Epidermal melanocyte (primary cell): ENCODE measurements around the gene NKX1-2.

Experiments used
- DNase-seq: peaks from one replicate; pipeline ENCODE4 v3.0.0; 2011; ENCODE audit warnings: low spot score; ENCODE audit not compliant: insufficient read length

NKX1-2 gene

GRCh38 chr10:124476043-124476725 lies 26.3 kb upstream of the NKX1-2 start:
- no peak for DNase-seq

DNA sequence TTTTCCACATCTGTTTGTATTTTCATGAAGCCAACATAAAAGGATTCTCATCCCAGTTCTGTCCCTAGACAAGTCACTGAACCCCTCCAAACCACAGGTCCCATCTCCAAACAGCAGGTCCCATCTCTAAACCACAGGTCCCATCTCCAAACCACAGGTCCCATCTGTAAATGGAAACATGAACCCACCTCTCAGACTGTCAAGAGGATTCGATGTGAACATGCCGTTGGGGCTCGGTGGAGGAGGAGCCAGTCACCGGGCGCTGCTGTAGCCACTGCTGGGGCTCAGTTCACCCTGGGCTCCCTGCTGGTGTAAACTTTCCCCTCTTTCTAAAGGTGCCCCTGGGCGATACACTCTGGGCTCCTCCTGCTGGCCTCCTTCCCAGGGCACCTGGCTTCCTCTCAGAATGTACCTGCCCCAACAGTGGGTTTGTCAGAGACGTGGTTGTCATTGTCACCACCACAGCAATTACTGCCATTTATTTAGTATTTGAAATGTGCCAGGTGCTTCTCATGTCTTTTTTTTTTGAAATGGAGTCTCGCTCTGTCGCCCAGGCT lies 24.8 kb upstream of the NKX1-2 start:
- no peak for DNase-seq

DNA sequence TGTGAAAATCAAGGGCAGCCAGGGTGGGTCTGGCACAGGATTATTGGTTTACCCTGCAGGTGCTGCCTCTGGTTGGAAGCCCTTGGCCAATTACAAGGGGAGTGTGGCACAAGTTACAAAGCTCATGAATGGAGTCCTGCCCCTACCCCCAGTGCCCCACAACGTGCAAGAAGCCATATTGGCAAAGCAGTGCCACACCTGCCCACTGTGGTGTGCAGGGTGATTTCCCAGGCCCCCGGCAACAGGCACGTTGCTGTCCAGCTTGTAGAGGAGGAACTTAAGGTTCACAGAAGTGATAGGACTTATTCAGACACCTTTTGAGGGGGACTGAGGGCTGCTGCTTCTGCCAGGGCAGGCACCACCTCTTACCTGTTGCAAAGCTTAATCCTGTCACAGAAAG lies 23.2 kb upstream of the NKX1-2 start:
- no peak for DNase-seq

DNA sequence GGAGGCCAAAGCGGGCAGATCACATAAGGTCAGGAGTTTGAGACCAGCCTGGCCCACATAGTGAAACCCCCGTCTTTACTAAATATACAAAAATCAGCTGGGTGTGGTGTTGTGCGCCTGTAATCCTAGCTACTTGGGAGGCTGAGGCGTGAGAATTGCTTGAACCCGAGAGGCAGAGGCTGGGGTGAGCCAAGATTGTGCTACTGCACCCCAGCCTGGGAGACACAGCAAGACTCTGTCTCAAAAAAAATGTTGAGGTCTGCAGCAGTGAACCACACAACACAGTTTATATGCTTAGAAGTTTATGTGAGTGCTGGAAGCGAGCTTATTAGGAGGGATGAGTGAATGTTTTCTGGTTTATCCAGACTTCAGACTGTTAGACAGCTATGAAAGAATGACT lies 22.2 kb upstream of the NKX1-2 start:
- no peak for DNase-seq

DNA sequence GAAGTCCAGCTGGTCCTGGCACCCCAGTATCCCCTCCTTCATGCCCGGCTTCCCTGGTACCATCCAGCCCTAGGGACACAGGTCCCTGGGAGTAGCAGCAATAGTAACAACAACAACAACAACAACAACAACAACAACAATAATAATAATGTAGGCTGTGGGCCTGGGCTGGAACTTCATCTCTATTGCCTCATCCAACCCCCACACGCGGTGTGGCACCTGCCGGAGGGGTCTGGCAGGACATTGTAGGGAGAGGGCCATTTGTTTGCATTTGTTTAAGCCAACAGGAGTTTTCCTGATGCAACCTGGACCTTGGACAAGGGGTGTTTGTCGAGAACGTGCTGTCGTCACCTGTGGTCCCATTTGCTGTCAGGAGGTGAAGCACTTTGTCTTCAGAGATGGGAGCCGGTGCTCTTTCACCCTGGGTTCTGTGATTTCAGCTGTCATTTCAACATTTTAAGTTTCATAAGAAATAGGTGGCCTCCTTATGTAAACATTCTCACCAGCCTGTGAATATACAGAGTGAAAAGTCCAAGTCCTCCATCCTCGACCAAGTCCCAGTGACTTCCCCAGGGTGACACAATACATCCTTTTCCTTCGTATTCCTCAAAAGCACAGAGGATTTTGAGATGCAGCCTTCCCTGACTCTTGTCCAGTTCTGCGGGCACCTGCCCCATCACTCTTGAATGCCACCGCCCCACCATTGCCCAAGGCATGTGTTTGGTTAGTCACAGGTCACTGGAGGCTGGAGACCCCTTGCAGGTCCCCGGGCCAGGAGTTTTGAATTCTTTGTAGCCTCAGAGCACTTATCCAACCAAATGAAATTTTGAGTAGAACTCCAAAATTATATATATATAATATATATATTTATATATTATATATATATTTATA lies 21.0 kb upstream of the NKX1-2 start:
- no peak for DNase-seq

DNA sequence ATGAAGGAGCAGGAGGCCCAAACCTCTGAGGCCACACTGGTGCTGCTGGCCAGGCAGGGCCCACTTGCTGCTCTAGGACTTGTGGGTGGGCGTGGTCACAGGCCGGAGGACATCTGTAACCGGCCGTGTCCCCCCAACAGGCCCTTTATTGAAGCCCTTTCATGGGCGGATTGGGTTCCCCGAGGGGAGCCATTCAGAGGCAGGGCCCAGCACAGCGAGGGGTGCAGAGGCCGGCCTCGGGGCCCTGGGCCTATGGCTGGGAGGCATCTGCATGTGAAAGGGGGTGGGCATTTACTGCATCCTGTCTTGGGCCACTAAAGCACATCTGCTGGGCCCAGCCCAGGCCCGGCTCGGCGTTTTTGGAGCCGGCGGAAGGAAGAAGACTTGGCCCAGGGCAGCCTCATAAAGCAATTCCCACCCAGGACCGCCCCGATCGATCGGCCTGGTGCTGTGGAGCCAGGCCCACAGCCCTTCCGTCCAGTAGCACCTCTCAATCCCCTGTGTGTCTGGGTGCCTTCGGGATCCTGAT lies 20.2 kb upstream of the NKX1-2 start:
- no peak for DNase-seq

- DNase-seq, result no peak
Observed at GRCh38 chr10:124468624-124469023, 18.8 kb upstream of the NKX1-2 start.

GRCh38 chr10:124467165-124467564 lies 17.3 kb upstream of the NKX1-2 start:
- no peak for DNase-seq

DNA sequence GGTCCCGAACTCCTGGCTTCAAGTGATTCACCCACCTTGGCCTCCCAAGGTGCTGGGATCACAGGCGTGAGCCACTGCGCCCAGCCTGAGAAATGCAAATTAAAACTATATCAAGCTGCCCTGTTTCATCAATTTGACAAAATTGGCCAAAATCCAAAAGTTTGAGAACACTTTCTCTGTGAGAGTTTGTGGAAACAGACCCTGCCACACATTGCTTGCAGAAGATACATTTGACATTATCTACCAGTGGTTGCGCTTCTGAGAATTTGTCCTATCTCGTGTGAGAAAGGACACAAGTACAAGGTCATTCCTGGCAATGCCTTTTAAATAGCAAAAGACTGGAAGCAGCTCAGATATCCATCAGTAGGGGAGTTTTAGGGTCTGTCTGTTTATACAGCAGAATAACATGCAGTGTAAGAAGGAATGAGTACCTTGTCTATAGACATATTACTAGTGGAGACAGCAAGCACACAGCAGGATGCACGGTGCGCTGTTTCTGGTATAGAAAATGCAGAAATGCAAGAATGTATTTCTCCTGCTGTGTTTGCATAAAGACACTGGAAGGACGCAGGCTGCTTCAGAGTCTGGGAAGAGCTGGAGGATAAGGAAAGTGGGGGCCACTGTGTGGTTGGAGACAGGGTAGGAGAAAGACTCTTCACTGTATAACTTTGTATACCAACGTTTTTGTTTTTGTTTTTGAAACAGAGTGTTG lies 16.1 kb upstream of the NKX1-2 start:
- no peak for DNase-seq

DNA sequence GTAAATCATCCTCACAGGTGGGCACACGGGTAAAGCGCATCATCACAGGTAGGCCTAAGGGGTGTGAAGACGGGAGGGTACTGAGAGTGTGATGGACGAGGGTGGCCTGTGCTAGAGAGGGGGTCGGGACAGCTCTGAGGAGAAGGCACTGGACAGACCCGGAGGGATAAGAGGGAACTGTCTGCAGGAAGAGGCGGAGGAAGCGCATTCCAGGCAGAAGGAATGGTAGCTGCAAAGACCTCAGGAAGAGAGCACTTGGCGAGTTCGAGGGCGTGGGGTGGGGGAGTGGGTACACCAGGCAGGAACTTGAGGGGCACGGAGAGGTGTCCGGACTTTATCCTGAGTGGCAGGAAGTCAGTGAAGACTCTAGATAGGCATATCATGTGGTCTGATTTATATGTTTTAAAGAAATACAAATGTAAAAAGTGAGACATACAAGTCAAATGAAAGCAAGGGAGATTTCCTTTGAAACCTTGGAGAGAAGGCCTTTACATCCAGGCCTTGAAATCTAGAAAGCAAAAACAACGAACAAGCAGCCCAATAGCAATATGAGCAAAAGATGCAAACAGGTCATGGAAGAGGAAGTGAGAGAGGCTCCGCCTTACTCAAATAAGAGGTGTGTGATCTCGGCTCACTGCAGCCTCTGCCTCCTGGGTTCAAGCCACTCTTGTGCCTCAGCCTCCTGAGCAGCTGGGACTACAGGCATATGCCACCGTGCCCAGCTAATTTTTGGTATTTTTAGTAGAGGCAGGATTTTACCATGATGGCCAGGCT lies 15.4 kb upstream of the NKX1-2 start:
- DNase-seq, result no peak

GRCh38 chr10:124464028-124464965 lies 14.5 kb upstream of the NKX1-2 start:
- no peak for DNase-seq

- no peak for DNase-seq
Observed at GRCh38 chr10:124462348-124462695, 12.5 kb upstream of the NKX1-2 start.

- DNase-seq, result peak; percentile 82
Observed at GRCh38 chr10:124461642-124462347, 12.0 kb upstream of the NKX1-2 start, which contains the start of gene LHPP. Gene LHPP, plus strand, starts transcription at chr10:124461823. Its CDS starts 40 bp downstream, at chr10:124461863.

DNA sequence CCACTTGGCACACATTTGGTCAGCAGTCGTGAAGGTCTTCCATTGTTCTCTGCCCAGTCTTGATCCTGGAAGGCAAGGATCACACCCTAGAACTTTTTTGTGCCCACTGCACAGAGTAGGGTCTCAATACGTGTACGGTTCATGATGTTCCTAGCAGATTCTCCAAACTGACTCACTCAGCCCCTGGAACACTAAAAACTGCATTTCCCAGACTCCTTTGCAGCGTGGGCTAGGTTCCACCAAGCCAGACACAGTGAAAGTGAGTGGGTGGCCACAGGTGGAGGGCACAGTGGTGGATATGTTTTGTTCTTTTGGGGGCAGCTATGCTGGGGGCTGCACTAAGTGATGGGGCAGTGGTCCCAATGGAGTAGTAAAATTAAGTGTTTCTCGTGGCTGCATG lies 10.3 kb upstream of the NKX1-2 start:
- no peak for DNase-seq

- DNase-seq, result no peak
Observed at GRCh38 chr10:124459395-124459794, 9.6 kb upstream of the NKX1-2 start.

- DNase-seq, result no peak
Observed at GRCh38 chr10:124458889-124459288, 9.1 kb upstream of the NKX1-2 start.

GRCh38 chr10:124458473-124458872 lies 8.6 kb upstream of the NKX1-2 start:
- no peak for DNase-seq

DNA sequence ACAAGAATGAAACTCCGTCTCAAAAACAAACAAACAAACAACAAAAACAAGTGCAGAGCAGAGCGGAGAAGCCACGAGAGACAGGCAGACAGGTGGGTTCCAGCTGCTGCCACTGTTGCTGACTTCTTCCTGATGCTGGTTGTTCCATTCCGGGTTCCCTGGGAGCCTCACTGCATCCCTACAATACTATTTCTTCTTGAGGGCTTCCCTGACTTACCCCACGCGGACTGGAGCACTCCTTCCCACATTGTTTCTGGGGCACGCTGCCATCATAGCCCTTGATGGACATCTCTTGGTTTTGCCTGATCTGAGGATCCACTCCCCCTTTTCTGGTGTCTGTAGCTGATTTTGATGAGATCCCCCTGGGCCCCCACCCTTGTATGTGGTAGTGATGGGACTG lies 5.6 kb upstream of the NKX1-2 start:
- DNase-seq, result no peak

GRCh38 chr10:124453960-124454610 lies 4.2 kb upstream of the NKX1-2 start:
- DNase-seq, result no peak
